ENCODE data around the gene XIRP2.

GRCh38 chr2:166972418-166972817 lies 84.1 kb downstream of the XIRP2 start:
- TF ChIP-seq CTCF (IDR thresholded peaks at IDR 0.05) (no peak), EP300 (IDR thresholded peaks at IDR 0.05) (no peak), POLR2A (IDR thresholded peaks at IDR 0.05) (no peak)
